SU-DHL-6 (cell line): ENCODE results near the gene PI4KA.
"Not testable (repeated sequence)": the region's sequence is repeated elsewhere in the genome, so short reads cannot be mapped to it uniquely, and the experiment has no call there.

Source experiments
- H2AFZ ChIP-seq: fragments of 200-600 bp; sonication (generic); 2 replicates; pipeline ENCODE4 v1.6.1; 2014; ENCODE audit warnings: low read depth, mild to moderate bottlenecking, moderate library complexity, mixed read lengths, antibody characterized with exemption, low read length; ENCODE audit not compliant: severe bottlenecking
- H3F3A ChIP-seq: fragments of 200-600 bp; shearing (Covaris generic); 2 replicates; pipeline ENCODE4 v1.6.0; 2016; ENCODE audit warnings: antibody characterized with exemption, mild to moderate bottlenecking; ENCODE audit not compliant: insufficient read depth
- H3K27ac ChIP-seq: fragments of 200-600 bp; sonication (generic); 2 replicates; pipeline ENCODE4 v1.5.1; 2016; ENCODE audit warnings: low read depth, mild to moderate bottlenecking, low read length, moderate library complexity, mixed read lengths
- H3K27me3 ChIP-seq: fragments of 200-600 bp; sonication (generic), shearing (Covaris generic); 2 replicates; pipeline ENCODE4 v1.6.0; 2014; ENCODE audit warnings: mild to moderate bottlenecking, low read length
- H3K36me3 ChIP-seq: fragments of 200-600 bp; sonication (generic); 2 replicates; pipeline ENCODE4 v1.6.1; 2014; ENCODE audit warnings: mild to moderate bottlenecking, low read length, mixed read lengths
- H3K4me2 ChIP-seq: fragments of 300-600, 200-600 bp; shearing (Covaris generic), sonication (generic); 2 replicates; pipeline ENCODE4 v1.6.0; 2014; ENCODE audit warnings: low read length, low read depth, mild to moderate bottlenecking; ENCODE audit not compliant: poor library complexity, severe bottlenecking
- H3K4me3 ChIP-seq: fragments of 200-600 bp; sonication (generic); 2 replicates; pipeline ENCODE4 v1.5.1; 2014; ENCODE audit warnings: antibody characterized with exemption, low read length, mild to moderate bottlenecking, mixed read lengths; ENCODE audit not compliant: insufficient read depth, poor library complexity, severe bottlenecking
- H3K79me2 ChIP-seq: fragments of 200-600 bp; sonication (generic); 2 replicates; pipeline ENCODE4 v1.6.1; 2014; ENCODE audit warnings: mild to moderate bottlenecking, low read length, moderate library complexity; ENCODE audit not compliant: insufficient read depth
- H3K9ac ChIP-seq: fragments of 200-600 bp; sonication (generic); 2 replicates; pipeline ENCODE4 v1.7.0; 2014; ENCODE audit warnings: mild to moderate bottlenecking, low read length
- H3K9me2 ChIP-seq: fragments of 200-600 bp; sonication (generic); replicated peaks from 2 replicates; pipeline ENCODE4 v1.6.1; 2014; ENCODE audit warnings: low read length; ENCODE audit not compliant: insufficient read depth
- H3K9me3 ChIP-seq: fragments of 200-600 bp; sonication (generic); 2 replicates; pipeline ENCODE4 v1.6.1; 2014; ENCODE audit warnings: low read length, mixed read lengths; ENCODE audit not compliant: insufficient read depth
- H4K20me1 ChIP-seq: fragments of 200-600 bp; sonication (generic); 2 replicates; pipeline ENCODE4 v1.6.1; 2014; ENCODE audit warnings: low read depth, mild to moderate bottlenecking, antibody characterized with exemption, low read length, moderate library complexity, mixed read lengths
- CTCF ChIP-seq: fragments of 200-600 bp; sonication (generic); IDR thresholded peaks from one replicate; pipeline ENCODE4 v1.5.1; 2017; ENCODE audit warnings: antibody characterized with exemption, mild to moderate bottlenecking, low read length, moderate library complexity; ENCODE audit not compliant: insufficient read depth, poor library complexity, severe bottlenecking
- EZH2phosphoT487 ChIP-seq: fragments of 200-600 bp; sonication (generic), shearing (Covaris generic); conservative IDR thresholded peaks from 2 replicates; pipeline ENCODE4 v1.6.1; 2018; ENCODE audit warnings: mild to moderate bottlenecking, antibody characterized with exemption, low read length, moderate library complexity, mixed read lengths

The PI4KA gene

GRCh38 chr22:20825624-20826023 lies 33.0 kb downstream of the PI4KA start:
- Histone ChIP-seq H3K27me3 (no peaks in the 10 kb centered on the region), H3K4me2 (no peak overlapping the region), H3K9me3 (no peaks in the 10 kb centered on the region), H2AFZ (no peak overlapping the region), H4K20me1 (no peaks in the 10 kb centered on the region), H3K36me3 (no peaks in the 10 kb centered on the region), H3K9me2 (no peaks in the 10 kb centered on the region), H3K4me3 (no peak overlapping the region), H3F3A (no peaks in the 10 kb centered on the region), H3K27ac (no peak overlapping the region), H3K79me2 (no peaks in the 10 kb centered on the region), H3K9ac (no peak overlapping the region)
- TF ChIP-seq CTCF (no peak), EZH2phosphoT487 (no peak)

GRCh38 chr22:20825216-20825615 lies 33.4 kb downstream of the PI4KA start:
- H3K4me3 ChIP-seq, H3K4me2 ChIP-seq, H3K79me2 ChIP-seq, H3F3A ChIP-seq, H3K27ac ChIP-seq, H3K9ac ChIP-seq, H3K9me3 ChIP-seq, H2AFZ ChIP-seq, H3K9me2 ChIP-seq, H4K20me1 ChIP-seq, H3K27me3 ChIP-seq, H3K36me3 ChIP-seq: not testable (repeated sequence)

- no peaks in the 10 kb centered on the region for H4K20me1 ChIP-seq
- H3K4me2 ChIP-seq, result no peak overlapping the region
- H3K9me2 ChIP-seq, result no peaks in the 10 kb centered on the region
- H3K27me3 ChIP-seq, result no peaks in the 10 kb centered on the region
- no peaks in the 10 kb centered on the region for H3K79me2 ChIP-seq
- H2AFZ ChIP-seq, result no peak overlapping the region
- no peaks in the 10 kb centered on the region for H3F3A ChIP-seq
- no peak overlapping the region for H3K27ac ChIP-seq
- TF ChIP-seq CTCF (no peak), EZH2phosphoT487 (no peak)
- H3K36me3 ChIP-seq, result no peaks in the 10 kb centered on the region
- no peak overlapping the region for H3K9ac ChIP-seq
- H3K9me3 ChIP-seq, result no peaks in the 10 kb centered on the region
- H3K4me3 ChIP-seq, result no peak overlapping the region
These were observed 35.3 kb downstream of the PI4KA start for GRCh38 chr22:20823264-20823663.

- no peaks in the 10 kb centered on the region for H3K79me2 ChIP-seq
- no peak overlapping the region for H3K9ac ChIP-seq
- TF ChIP-seq CTCF (no peak), EZH2phosphoT487 (no peak)
- no peaks in the 10 kb centered on the region for H3K27me3 ChIP-seq
- no peaks in the 10 kb centered on the region for H3K9me3 ChIP-seq
- no peak overlapping the region for H3K4me3 ChIP-seq
- no peak overlapping the region for H3K27ac ChIP-seq
- no peaks in the 10 kb centered on the region for H3K36me3 ChIP-seq
- H2AFZ ChIP-seq, result no peak overlapping the region
- H3K9me2 ChIP-seq, result no peaks in the 10 kb centered on the region
- no peaks in the 10 kb centered on the region for H4K20me1 ChIP-seq
- no peak overlapping the region for H3K4me2 ChIP-seq
- H3F3A ChIP-seq, result no peaks in the 10 kb centered on the region
These were observed 36.4 kb downstream of the PI4KA start for GRCh38 chr22:20822240-20822639.

GRCh38 chr22:20821717-20822239 lies 36.8 kb downstream of the PI4KA start:
- not testable (repeated sequence) for H4K20me1 ChIP-seq, H2AFZ ChIP-seq, H3K36me3 ChIP-seq, H3K27me3 ChIP-seq, H3K9me2 ChIP-seq, H3K9me3 ChIP-seq, H3F3A ChIP-seq, H3K4me3 ChIP-seq, H3K79me2 ChIP-seq, H3K4me2 ChIP-seq, H3K9ac ChIP-seq, H3K27ac ChIP-seq
